ENCODE measurements around the gene BLOC1S1.

BLOC1S1 gene

DNA sequence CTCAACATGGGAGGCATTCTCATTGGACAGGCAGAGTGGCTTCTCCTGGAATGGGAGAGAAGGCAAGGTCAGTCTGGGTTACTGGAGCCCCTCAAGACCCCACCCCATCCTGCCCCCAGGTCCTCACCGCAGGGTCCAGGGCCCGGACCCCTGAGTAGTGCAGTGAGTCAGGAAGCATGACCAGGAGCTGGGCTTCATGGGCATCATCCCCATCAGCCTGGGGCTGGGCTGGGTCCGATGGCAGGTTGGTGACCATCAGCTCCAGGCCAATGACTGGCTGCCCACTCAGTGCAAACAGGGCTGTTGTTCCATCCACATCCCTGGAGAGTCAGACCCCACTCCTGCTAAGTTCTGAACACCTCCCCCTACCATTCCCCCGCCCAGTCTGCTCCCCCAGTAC, 21.2 kb upstream of the BLOC1S1 start:
- H3K4me3 ChIP-seq (ENCODE audit: low read depth, low read length) = no peak overlapping the region
- no peak for DNase-seq (ENCODE audit: low read depth)
- TF ChIP-seq, protein P1, sequence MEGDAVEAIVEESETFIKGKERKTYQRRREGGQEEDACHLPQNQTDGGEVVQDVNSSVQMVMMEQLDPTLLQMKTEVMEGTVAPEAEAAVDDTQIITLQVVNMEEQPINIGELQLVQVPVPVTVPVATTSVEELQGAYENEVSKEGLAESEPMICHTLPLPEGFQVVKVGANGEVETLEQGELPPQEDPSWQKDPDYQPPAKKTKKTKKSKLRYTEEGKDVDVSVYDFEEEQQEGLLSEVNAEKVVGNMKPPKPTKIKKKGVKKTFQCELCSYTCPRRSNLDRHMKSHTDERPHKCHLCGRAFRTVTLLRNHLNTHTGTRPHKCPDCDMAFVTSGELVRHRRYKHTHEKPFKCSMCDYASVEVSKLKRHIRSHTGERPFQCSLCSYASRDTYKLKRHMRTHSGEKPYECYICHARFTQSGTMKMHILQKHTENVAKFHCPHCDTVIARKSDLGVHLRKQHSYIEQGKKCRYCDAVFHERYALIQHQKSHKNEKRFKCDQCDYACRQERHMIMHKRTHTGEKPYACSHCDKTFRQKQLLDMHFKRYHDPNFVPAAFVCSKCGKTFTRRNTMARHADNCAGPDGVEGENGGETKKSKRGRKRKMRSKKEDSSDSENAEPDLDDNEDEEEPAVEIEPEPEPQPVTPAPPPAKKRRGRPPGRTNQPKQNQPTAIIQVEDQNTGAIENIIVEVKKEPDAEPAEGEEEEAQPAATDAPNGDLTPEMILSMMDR (IDR thresholded peaks at IDR 0.05; ENCODE audit: low read depth, low read length, missing control alignments) = no peak

DNA sequence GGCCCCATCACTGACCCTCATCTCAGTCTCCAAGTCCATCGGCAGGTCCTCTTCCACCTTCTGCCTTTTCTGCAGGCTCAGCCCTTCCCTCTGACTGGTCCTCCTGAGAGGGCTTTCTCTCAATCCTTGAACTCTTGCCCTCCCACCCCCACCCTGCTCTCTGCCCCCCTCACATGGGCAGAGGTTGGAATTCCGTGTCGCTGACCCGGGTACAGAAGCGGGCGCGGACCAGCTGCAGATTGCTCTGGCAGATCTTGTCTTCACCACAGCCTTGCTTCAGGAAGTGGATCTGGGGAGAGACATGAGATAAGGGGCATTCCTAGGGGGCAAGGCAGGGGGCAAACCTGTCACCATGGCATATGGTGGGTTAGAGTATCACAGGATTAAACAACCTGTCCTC, 20.5 kb upstream of the BLOC1S1 start:
- TF ChIP-seq, protein P1 (IDR thresholded peaks at IDR 0.05; ENCODE audit: low read depth, low read length, missing control alignments) = no peak
- DNase-seq (ENCODE audit: low read depth) = no peak
- H3K4me3 ChIP-seq (ENCODE audit: low read depth, low read length) = no peak overlapping the region

DNA sequence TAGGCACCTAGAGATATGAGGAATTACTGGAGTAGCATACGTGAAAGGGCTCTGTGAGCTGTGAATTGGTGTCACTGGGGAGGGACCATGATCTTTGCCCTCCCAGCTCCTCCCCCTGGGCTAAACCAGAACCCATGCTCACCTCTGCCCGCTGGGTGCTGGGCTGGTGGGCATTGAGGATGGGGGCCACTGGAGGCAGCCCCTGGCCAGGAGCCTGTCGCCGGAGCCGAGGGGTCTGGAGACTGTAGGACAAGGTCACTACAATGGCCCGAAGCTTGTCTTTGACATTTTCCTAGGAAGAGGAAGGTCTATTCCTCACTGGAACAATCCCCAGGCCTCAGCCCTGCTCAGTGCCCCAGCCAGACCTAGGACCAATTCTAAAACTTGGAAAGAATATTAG, 19.7 kb upstream of the BLOC1S1 start:
- no peak for DNase-seq (ENCODE audit: low read depth)
- TF ChIP-seq, protein P1 (IDR thresholded peaks at IDR 0.05; ENCODE audit: low read depth, low read length, missing control alignments) = no peak
- H3K4me3 ChIP-seq (ENCODE audit: low read depth, low read length) = no peak overlapping the region

DNA sequence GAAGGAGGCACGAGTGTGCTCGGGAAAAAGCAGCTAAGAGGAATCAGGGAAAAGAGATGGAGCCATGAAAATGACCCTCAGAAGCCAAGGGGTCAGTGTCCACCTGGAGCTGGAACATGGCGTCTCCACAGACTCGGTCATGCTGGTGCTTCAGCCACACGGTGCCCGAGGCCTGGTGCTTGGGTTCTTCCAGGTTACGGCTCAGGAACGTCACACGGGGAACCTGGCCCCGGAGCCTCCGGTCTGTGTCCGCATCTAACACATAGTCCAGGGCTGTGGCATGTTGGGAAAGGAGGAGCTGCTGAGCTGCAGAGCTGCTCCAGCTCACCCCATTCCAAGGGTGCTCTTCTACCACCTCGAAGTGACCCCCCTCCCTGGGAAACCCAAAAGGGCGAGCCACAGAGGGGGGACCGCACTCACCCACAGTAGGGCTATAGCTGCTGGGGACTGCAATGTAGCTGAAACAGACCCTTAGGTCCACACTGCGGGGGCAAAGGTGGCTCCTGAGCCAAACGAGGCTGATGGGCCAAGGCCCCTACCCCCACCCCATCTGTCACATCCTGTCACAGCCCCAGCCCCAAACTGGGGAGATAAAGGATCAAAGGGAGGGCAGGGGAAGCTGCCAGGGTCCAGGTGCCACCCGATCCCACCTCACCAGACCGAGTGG, 18.9 kb upstream of the BLOC1S1 start:
- H3K4me3 ChIP-seq (ENCODE audit: low read depth, low read length) = no peak overlapping the region
- DNase-seq (ENCODE audit: low read depth) = no peak
- TF ChIP-seq, protein P1 (IDR thresholded peaks at IDR 0.05; ENCODE audit: low read depth, low read length, missing control alignments) = no peak

DNA sequence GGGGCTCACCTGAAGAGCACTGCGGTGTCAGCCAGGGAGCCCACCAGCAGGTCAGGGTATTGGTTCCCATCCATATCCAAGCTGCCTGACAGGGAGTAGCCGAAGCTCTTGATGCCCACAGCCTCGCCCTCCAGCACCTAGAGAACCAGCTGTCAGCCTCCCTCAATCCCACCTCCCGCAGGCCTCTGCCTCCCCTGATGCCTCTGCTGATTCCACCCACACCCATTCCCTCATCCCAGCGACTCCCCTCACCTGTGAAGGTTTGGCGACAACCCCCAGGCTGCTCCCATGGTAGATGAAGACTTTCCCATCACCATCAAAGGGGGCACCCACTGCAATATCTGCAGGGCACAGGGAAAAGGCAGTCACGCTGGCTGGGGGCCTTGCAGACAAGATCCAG, 18.2 kb upstream of the BLOC1S1 start:
- H3K4me3 ChIP-seq (ENCODE audit: low read depth, low read length) = no peak overlapping the region
- DNase-seq (ENCODE audit: low read depth) = no peak
- TF ChIP-seq, protein P1 (IDR thresholded peaks at IDR 0.05; ENCODE audit: low read depth, low read length, missing control alignments) = no peak

DNA sequence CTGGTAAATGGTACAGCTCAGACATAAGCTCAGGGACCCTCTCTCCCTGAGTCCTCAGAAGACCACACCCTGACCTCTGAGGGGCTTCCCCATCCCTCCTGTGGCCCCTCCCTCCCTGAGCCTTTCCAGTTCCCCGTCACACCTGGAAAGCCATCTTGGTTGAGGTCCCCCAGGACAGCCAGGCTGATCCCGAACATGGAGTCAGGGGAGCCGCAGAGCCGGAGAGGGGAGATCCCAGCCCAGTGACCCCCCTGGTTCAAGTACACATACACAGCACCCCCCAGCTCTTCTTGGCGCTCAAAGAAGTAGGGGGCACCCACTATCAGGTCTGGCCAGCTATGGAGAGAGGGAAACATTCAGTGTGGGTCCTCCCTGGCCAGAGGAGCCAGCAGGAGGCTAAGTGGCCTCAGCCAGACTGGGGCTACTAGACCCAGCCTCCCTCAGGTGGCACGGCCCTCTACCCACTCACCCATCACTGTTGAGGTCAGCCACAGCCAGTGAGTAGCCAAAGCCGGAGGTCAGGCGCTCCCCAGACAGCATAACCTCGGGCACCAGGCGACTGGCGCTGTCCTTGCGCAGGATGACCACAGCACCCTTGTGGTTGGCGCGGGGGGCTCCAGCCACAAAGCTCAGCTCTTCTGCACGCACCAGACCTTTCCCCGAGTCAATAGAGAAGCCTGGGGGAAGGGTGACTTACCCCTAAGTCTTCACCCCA, 17.4 kb upstream of the BLOC1S1 start:
- TF ChIP-seq, protein P1 (IDR thresholded peaks at IDR 0.05; ENCODE audit: low read depth, low read length, missing control alignments) = no peak
- no peak for DNase-seq (ENCODE audit: low read depth)
- H3K4me3 ChIP-seq (ENCODE audit: low read depth, low read length) = no peak overlapping the region

DNA sequence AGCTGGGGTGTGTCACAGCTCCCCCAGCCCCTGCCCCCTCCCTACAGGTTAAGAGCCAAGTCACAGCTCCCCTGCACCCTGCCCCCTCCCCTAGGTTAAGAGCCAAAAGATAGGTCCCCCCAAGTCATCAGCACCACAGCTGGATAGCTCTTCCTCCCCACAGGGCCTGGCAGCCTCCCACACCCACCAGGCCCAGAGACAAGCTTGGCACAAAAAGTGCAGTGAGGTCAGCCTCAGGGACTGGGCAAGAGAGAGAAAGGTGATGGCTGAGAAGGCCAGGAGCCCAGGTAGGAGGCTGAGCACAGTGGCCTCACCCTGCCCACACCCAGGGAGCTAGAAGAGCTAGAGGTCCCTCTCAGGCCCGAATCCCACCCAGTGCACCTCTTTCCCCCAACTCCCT, 16.9 kb upstream of the BLOC1S1 start:
- no peak for DNase-seq (ENCODE audit: low read depth)
- TF ChIP-seq, protein P1 (IDR thresholded peaks at IDR 0.05; ENCODE audit: low read depth, low read length, missing control alignments) = no peak
- H3K4me3 ChIP-seq (ENCODE audit: low read depth, low read length) = no peak overlapping the region

Data from GM12864 (cell line).